ENCODE data around the gene ANO9.
"Not testable (repeated sequence)": the region's sequence is repeated elsewhere in the genome, so short reads cannot be mapped to it uniquely, and the experiment has no call there.

The ANO9 gene

DNA sequence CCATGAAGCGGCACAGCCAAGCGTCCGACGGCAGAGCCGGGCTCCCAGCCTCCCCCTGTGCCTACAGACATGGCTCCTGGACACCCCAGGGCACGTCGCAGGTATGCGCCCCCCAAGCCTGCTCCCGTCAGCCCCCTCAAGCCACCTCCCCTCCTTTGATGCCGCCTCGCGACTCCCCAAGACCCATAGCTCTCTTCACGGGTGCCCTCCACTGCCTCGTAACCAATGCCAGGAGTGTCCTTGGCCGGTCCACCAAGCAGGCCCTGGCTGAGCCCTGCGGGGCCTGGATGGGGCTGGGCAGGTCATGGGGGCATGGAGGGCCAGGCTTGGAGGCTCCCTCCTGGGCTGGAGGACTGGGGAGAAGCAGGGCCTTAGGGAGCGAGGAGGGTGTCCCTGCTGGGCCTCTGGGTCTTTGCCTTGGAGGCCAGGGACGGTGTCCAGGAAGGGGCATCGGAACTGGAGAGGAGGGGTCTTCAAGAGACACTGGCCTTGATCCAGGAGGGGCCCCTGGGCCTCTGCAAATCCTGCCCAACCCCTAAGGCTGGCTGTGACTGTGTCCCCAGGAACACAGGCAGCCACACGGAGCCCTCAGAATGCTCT lies 9.2 kb downstream of the ANO9 start:
- no peak for DNase-seq

DNA sequence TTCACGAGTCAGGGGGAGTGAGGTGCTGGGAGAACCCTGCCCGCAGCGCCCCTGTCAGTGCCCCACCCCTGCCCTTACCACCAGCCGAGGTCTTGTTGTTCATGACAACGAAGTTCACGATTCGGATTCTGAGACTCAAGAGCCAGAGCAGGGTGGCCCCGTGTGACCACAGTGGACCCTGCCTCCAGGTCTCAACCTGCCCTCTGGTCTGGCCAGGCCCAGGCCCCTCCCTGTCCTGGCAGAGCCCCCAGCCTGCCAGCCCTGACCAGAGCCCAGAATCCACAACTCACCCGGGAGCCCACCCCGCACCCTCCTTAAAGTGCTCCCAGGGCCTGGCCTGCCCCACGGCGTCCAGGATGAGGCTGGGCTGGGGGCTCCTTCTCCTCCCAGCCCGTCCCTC lies 9.9 kb downstream of the ANO9 start:
- DNase-seq: no peak

DNA sequence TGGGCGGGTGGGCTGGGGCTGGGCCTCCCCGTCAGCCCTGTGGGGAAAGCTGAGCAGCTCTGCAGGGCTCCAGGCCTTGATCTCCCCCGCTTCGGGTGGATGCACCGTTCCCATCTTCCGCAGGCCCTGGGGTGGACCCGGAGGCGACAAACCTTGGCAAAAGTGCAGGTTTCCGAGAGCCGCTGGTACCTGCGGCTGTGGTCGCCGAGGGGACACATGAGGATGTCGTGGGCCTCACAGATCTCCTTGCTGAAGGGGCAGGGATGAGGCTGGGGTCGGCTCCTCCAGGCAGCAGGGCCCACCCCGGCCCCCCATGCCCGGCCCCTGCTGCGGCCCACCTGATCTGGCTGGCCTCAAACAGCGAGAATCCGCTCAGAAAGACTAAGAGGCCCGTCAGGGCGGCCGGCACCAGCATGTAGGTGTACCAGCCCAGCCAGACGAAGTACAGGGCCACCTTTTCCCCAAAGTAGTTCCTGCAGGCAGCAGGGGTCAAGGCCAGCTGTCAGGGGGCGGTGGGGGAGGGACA lies 11.8 kb downstream of the ANO9 start:
- DNase-seq: no peak

GRCh38 chr11:429391-429790 lies 12.4 kb downstream of the ANO9 start:
- DNase-seq: no peak

- DNase-seq: no peak
Observed at GRCh38 chr11:428295-428694, 13.5 kb downstream of the ANO9 start.

DNA sequence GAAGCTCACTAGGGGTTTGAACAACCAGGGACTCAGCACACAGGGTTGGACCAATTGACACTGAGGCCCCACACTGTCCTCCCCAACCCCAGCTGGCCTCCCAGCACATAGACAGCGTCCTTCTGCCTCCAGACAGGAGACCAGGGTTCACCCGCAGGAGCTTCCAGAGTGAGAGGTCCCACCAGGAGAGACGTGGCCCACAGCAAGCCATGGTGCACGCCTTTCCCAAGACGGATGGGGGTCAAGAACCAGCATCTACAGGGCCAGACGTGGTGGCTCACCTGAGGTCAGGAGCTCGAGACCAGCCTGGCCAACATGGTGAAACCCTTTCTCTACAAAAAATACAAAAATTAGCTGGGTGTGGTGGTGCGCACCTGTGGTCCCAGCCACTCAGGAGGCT lies 15.0 kb downstream of the ANO9 start:
- DNase-seq: no peak

- DNase-seq: no peak
Observed at GRCh38 chr11:425301-425700, 16.5 kb downstream of the ANO9 start.

DNA sequence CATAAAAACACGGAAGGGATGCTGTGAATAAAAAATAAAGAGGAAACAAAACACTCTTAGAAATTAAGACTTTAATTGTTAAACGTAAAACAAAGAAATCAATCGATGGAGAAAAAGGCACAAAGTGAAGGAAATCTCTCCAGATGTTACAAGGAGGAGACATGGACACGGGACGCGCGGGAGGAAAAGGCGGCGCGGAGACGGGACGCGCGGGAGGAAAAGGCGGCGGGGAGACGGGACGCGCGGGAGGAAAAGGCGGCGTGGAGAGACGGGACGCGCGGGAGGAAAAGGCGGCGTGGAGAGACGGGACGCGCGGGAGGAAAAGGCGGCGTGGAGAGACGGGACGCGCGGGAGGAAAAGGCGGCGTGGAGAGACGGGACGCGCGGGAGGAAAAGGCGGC lies 17.0 kb downstream of the ANO9 start:
- DNase-seq: not testable (repeated sequence)

DNA sequence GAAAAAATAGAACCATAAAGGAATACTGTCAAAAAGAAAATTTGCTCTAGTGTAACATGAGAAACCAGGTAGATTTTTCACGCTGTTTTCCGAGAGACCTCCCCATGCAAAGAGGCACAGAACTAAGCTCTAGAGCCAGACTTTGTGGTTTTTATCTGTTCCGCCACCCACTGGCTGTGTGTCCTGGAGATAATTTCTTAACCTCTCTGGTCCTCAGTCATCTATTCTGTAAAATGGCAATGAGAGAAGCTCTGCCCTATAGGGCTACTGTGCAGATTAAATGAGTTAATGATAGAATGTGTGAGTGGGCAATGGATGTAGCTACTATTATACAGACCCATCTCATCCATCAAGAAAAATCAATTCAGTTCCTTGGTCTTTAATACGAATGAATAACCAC lies 17.6 kb downstream of the ANO9 start:
- no peak for DNase-seq

- no peak for DNase-seq
Observed at GRCh38 chr11:422249-422656, 19.6 kb downstream of the ANO9 start.

DNA sequence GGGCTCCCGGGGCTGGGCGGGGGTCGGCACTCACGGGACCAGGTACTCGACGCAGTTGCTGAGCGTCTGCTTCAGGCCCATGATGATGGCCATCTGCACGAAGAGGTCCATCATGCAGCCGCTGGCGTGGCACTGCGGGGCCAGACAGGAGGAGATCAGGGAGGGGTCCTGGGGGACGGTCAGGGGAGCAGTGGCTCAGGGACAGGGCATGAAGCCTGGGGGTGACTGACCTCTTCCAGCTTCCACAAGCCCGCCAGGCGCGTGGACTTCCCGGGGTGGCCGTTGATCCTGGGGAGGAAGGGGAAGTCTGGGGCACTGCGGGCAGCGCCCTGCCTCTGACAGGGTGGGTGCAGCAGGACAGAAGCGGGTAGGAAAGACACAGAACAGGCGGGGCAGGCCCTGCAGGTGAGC lies 20.9 kb downstream of the ANO9 start:
- DNase-seq: no peak

- DNase-seq: no peak
Observed at GRCh38 chr11:420054-420910, 21.5 kb downstream of the ANO9 start.

DNA sequence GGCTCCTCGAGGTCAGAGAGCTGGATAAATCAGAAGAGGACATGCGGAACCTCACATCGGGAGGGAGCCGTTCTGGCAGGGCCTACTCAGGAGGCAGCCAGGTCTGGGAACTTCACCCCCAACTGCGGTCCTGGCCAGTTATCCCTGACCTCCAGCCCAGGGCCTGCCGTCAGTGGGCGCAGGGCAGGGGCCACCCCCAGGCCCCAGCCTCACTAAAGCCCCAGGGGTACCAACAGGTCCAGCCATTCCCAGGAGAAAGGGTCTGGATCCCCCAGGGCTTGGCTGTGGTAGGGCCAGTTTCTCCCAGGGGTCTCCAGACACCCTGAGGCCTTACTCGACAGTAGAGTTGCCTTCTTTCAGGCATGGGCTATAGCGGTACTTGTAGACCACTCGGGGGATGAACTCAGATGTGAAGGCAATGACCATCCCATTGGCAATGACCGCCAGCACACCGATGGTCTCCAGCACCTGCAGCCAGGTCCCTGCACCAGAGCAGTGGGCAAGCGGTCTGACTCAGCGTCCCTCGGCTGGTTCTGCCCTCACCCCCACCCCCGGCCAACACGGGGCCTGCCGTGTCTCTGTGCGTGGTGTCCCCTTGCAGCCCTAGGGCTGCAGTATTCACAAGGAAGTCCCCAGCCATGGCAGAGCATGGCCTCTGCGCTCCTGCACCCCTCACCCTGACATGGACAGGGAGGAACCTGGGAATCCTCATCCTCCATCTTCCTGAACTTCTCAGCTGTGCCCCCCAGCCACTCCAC lies 22.4 kb downstream of the ANO9 start:
- no peak for DNase-seq

DNA sequence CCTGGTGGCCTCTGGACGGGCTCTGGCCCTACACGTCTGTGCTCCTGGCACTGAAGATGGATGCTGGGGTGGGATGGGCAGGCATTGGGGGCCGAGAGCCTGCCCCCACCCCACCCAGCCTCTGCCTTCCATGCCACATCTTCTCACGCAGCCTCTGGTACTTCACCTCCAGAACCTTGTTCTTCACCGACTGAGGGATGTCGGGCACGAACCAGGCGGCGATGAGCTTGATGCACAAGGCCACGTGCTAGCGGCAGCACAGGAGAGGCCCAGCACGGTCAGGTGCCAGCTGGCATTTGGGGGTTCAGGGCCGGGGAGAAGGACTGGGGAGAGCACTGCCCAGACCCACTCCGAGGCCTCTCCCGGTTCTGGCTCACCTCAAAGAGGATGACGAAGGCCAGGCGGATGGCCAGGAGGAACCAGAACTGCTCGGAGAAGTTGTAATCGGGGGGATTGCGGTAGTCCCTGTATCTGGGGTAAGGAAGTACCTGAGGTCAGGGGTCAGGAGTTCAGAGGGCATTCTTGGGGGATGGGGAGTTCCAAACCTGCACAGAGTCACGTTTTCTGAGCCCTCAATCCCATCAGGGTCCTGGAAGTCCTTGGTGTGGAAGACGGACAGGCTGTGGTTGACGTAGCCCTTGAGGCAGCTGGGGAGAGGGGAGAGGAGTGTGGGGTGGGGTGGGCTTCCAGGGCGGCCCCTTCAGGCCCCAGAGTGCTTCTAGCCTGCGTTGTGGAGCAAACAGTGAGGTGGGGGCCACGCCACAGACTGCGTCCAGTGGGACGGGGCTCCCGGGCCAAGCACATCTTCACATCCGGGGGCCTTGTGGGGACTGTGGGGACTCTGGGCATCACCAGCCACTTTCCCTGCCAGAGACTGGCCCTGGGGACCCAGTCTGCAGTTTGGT lies 23.2 kb downstream of the ANO9 start:
- DNase-seq: no peak

DNA sequence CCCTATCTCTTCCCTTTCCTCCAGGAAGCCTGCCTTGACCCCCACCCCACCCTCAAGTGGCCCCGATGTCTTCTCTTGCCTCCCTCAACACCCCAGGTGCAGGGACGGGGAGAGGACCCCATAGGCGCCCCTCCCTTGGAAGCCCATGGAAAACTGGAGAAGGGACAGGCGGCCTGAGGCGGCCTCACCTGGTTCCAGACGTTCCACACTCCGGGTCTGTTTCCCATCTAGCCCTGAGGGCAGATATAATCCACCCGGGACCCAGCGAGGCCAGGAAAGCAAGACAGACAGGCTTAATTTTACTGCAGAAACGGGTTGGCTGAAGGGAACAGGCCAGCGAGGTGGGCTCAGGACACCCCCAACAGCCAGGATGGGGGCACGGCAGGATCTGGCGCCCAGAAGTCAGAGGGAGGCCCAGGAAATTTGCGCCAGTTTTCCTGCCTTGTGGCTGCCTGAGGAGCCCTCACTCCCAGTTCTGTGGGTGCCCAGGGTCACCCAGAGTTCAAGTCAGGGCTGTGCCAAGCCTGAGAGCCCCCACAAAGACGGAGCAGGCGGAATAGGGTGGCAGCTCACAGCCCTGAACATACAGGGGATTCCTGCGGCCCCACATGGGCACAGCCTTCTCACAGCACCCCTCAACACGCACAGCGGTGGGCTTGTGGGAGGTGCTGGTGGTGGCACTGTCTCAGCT lies 24.0 kb downstream of the ANO9 start:
- no peak for DNase-seq

DNA sequence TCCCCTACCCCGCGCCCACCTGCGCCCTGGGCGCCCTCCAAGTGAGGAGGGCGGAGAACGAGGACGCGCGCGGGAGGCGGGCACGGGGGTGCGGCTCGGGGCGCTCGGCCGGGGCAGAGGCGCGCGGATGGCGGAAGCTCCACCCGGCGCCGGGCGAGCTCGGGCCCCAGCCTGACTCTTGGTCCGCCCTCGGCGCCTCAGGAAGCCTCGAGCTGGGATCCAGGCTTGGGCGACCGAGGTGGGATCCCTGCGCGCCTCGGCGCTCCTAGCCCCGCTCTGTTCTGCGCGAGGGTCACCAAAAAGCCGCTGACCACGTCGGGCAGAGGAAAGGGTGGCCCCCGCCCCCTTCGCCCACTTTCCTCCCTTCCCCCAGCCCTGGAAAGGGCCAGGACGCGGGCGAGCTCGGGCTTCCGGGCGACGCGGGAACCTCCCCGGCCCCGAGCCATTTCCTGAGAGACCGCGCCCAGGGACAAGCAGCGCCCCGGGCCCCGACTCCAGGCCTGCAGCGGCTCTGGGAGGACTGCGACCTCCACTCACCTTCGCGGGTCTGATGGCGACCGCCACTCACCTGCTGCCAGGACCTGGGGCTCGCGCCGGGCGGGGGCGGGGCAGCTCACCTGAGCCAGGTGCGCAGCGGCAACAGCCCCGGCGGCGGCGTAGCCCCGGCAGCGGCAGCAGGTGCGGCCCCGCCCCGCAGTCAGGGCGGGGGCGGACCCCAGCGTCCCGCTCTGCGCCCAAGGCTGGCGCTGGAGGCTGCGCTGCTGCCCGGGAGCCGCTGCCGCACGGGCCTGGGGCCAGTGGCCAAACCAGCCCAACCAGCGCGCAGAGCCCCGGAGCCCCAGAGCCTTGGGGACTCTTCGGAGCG lies 24.8 kb downstream of the ANO9 start:
- no peak for DNase-seq

- no peak for DNase-seq
Observed at GRCh38 chr11:416051-416756, 25.6 kb downstream of the ANO9 start.

DNA sequence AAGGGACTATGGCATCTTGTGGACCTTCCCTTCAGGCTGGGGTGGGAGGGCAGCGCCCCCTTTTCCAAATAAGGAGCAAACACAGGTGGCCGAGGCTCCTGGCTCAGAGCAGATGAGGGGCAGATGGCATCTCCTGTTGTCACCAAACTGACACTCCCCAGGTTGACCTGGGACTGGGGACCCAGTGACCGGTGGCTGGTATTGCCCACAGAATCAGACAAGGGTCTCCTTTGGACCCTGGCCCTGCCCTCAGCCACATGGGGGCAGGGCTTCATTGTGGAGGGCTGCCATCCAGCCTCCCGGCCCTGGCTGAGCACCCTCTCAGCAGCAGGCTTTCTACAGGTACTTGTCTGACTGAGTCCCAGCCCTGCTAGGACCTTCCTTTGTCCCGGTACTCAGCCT lies 26.2 kb downstream of the ANO9 start:
- no peak for DNase-seq

DNA sequence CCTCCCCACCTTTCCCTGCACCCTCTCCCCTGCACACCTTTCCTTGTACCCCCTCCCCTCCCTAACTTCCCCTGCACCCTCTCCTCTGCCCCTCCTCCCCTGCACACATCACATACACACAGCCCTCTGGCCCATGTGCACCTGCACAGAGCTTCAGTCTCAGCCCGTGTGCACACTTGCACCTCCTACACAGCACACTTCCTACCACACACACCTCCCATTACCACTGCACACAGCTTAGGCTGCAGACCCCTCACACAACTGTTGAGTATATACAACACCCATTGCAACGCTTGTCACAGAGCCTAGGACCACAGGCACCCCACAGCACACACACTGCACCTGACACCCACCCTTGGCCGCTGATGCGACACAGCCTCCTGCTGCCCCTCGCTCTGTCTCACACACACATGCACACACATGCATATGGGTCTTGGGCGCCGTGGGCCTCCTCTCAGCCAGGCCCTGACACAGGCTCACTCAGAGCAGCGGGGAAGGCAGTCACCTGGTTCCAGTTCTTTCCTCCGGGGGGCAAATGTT lies 27.4 kb downstream of the ANO9 start:
- DNase-seq: no peak
